DMS114 treated with DMSO at 0.1 percent for 48 hours (cell line): ENCODE results near the gene CTTNBP2NL.
"Not testable (repeated sequence)": the region's sequence is repeated elsewhere in the genome, so short reads cannot be mapped to it uniquely, and the experiment has no call there.

Experiments used
- DNase-seq: peaks from one replicate; lab custom pipeline; 2025; ENCODE audit not compliant: unreplicated experiment; lab: John Stamatoyannopoulos, UW

CTTNBP2NL gene

GRCh38 chr1:112418099-112418892, 22.3 kb downstream of the CTTNBP2NL start:
- no peak for DNase-seq

GRCh38 chr1:112423207-112423606, 27.2 kb downstream of the CTTNBP2NL start:
- DNase-seq: no peak

- not testable (repeated sequence) for DNase-seq
Observed at GRCh38 chr1:112423666-112424065, 27.7 kb downstream of the CTTNBP2NL start.

- DNase-seq: no peak
Observed at GRCh38 chr1:112429749-112430148, 33.7 kb downstream of the CTTNBP2NL start.

GRCh38 chr1:112431038-112431437, 35.0 kb downstream of the CTTNBP2NL start:
- DNase-seq: no peak

- DNase-seq: no peak
Observed at GRCh38 chr1:112435448-112435847, 39.4 kb downstream of the CTTNBP2NL start.

- no peak for DNase-seq
Observed at GRCh38 chr1:112436384-112437156, 40.6 kb downstream of the CTTNBP2NL start.

GRCh38 chr1:112438156-112438555, 42.1 kb downstream of the CTTNBP2NL start:
- not testable (repeated sequence) for DNase-seq

GRCh38 chr1:112439592-112439991, 43.6 kb downstream of the CTTNBP2NL start:
- no peak for DNase-seq

- DNase-seq: no peak
Observed at GRCh38 chr1:112440574-112440973, 44.6 kb downstream of the CTTNBP2NL start.

- DNase-seq: no peak
Observed at GRCh38 chr1:112444269-112444668, 48.3 kb downstream of the CTTNBP2NL start.

GRCh38 chr1:112445596-112445995, 49.6 kb downstream of the CTTNBP2NL start:
- no peak for DNase-seq

GRCh38 chr1:112446411-112446810, 50.4 kb downstream of the CTTNBP2NL start:
- DNase-seq: no peak

- DNase-seq: no peak
Observed at GRCh38 chr1:112448904-112449629, 53.1 kb downstream of the CTTNBP2NL start.

- DNase-seq: no peak
Observed at GRCh38 chr1:112449630-112449983, 53.6 kb downstream of the CTTNBP2NL start.

- no peak for DNase-seq
Observed at GRCh38 chr1:112450773-112451172, 54.8 kb downstream of the CTTNBP2NL start.

GRCh38 chr1:112451301-112451700, 55.3 kb downstream of the CTTNBP2NL start:
- not testable (repeated sequence) for DNase-seq

GRCh38 chr1:112453876-112454275, 57.9 kb downstream of the CTTNBP2NL start:
- no peak for DNase-seq

GRCh38 chr1:112454316-112454715, 58.3 kb downstream of the CTTNBP2NL start:
- DNase-seq: no peak

- DNase-seq: no peak
Observed at GRCh38 chr1:112457241-112457640, 61.2 kb downstream of the CTTNBP2NL start.

GRCh38 chr1:112457955-112458354, 61.9 kb downstream of the CTTNBP2NL start:
- DNase-seq: no peak

- no peak for DNase-seq
Observed at GRCh38 chr1:112458756-112459155, 62.7 kb downstream of the CTTNBP2NL start.
